MM.1S (cell line): ENCODE measurements around the gene VAPB.
A peak's percentile ranks its signal among the peaks of the same experiment; 100 is the strongest.

Experiments
- EZH2 ChIP-seq: fragments of 300-600 bp; sonication (generic); optimal IDR thresholded peaks from 2 replicates; pipeline ENCODE3; 2017; ENCODE audit warnings: low read depth, mild to moderate bottlenecking, antibody characterized with exemption, low read length, mixed read lengths
- EZH2phosphoT487 ChIP-seq: fragments of 300-600 bp; sonication (generic); IDR thresholded peaks from 2 replicates; pipeline ENCODE4 v1.6.1; 2018; ENCODE audit warnings: antibody characterized with exemption, low read length
- TF ChIP-seq, protein P1 (sequence below): fragments of 300-600 bp; sonication (generic); IDR thresholded peaks from 2 replicates; pipeline ENCODE4 v1.5.1; 2016; ENCODE audit warnings: antibody characterized with exemption, low read length, mixed read lengths

DNA sequence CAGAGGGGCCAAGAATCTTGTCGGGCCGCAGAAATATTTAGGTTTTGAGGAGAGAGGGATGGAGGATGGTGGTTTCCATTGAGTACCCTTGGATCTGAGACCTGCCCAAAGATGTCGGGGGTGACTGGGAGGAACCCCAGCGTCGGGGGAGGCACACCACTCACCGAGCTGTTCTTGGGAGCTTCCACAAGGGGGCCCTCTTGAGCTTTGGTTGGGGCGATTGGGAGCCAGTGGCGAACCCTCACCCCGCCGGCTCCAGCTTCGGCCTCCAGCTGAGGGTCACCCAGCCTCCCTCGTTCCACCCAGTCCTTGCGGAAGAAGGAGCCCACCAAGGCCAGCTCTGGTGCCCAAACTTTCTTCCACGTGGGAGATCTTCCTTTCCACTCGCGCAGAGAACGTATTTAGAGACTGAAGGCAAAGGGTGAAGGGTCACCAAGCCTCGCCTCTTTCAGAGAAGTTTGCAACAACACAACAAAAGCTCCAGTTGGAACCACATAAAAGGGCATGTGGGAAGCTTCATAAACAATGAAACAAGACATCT is 92.5 kb downstream of the VAPB start:
- no peak for TF ChIP-seq EZH2
- TF ChIP-seq, protein P1, sequence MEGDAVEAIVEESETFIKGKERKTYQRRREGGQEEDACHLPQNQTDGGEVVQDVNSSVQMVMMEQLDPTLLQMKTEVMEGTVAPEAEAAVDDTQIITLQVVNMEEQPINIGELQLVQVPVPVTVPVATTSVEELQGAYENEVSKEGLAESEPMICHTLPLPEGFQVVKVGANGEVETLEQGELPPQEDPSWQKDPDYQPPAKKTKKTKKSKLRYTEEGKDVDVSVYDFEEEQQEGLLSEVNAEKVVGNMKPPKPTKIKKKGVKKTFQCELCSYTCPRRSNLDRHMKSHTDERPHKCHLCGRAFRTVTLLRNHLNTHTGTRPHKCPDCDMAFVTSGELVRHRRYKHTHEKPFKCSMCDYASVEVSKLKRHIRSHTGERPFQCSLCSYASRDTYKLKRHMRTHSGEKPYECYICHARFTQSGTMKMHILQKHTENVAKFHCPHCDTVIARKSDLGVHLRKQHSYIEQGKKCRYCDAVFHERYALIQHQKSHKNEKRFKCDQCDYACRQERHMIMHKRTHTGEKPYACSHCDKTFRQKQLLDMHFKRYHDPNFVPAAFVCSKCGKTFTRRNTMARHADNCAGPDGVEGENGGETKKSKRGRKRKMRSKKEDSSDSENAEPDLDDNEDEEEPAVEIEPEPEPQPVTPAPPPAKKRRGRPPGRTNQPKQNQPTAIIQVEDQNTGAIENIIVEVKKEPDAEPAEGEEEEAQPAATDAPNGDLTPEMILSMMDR, result peak; percentile 17; the same call in 1 of the 2 replicates
- no peak for TF ChIP-seq EZH2phosphoT487
